GM12878 (cell line): ENCODE measurements around the gene RNF34. TPM values are rescaled to one million over a fixed set of nuclear protein-coding genes. Genes with fewer than 3 reads are reported as not detected.

Experiments used
- ASH2L ChIP-seq: fragments of 300-600, 200-600 bp; sonication (generic); IDR thresholded peaks from 2 replicates; pipeline ENCODE4 v1.6.1; 2017; ENCODE audit warnings: low read depth, mild to moderate bottlenecking, borderline replicate concordance
- EZH2 ChIP-seq: IDR thresholded peaks from 2 replicates; pipeline ENCODE4 v1.6.1; 2012; ENCODE audit warnings: low read depth, mild to moderate bottlenecking, control low read depth, inconsistent platforms, low read length, borderline replicate concordance; ENCODE audit not compliant: control insufficient read depth
- LARP7 ChIP-seq: fragments of 450-650 bp; IDR thresholded peaks from 2 replicates; pipeline ENCODE4 v1.6.1; 2017; ENCODE audit warnings: mild to moderate bottlenecking
- POLR2AphosphoS5 ChIP-seq: IDR thresholded peaks from 2 replicates; pipeline ENCODE4 v1.6.1; 2011; ENCODE audit warnings: mild to moderate bottlenecking, low read length, inconsistent platforms
- RB1 ChIP-seq: fragments of 450-650 bp; formaldehyde crosslinking; IDR thresholded peaks from 2 replicates; pipeline ENCODE4 v1.6.1; 2017; ENCODE audit warnings: mild to moderate bottlenecking, borderline replicate concordance
- RUNX3 ChIP-seq: IDR thresholded peaks from 2 replicates; pipeline ENCODE4 v1.6.1; 2012; ENCODE audit warnings: low read length, inconsistent platforms
- SMARCA5 ChIP-seq: fragments of 450-650 bp; IDR thresholded peaks from 2 replicates; pipeline ENCODE4 v1.6.1; 2017; ENCODE audit warnings: mild to moderate bottlenecking
- STAT1 ChIP-seq: fragments of 450-650 bp; conservative IDR thresholded peaks from 2 replicates; pipeline ENCODE4 v1.6.1; 2014; ENCODE audit warnings: antibody characterized with exemption, mild to moderate bottlenecking
- SUZ12 ChIP-seq: fragments of 200-600 bp; sonication (generic); IDR thresholded peaks from one replicate; pipeline ENCODE4 v1.6.1; 2018; ENCODE audit warnings: antibody characterized with exemption, mild to moderate bottlenecking; ENCODE audit not compliant: unreplicated experiment
- YBX1 ChIP-seq: fragments of 450-650 bp; IDR thresholded peaks from 2 replicates; pipeline ENCODE4 v1.6.1; 2016; ENCODE audit warnings: antibody characterized with exemption
- ZNF24 ChIP-seq: fragments of 450-650 bp; IDR thresholded peaks from 2 replicates; pipeline ENCODE4 v1.6.1; 2017; ENCODE audit warnings: antibody characterized with exemption, mild to moderate bottlenecking
- polyA plus RNA-seq, 11 experiments: library from polyadenylated mRNA; depleted of rRNA in 4 of 11; unstranded in 6 of 11; stranded (reverse) in 5 of 11; fragments of >200 nt; fragmentation: Nextera tagmentation in 4 of 11; fragmentation: Illumina TruSeq in 1 of 11; extraction: Ambion mirVana in 4 of 11; extraction: Trizol in 1 of 11; gene quantifications; 1 replicate in 1 of 11; 2 replicates in 10 of 11; pipeline versions ENCODE4 v1.2.1 to v1.2.3, GENCODE V29; 2011 to 2016; ENCODE audit warnings: inconsistent platforms in 2 of 11, missing spikeins in 2 of 11, low read depth in 1 of 11
- total RNA-seq, 4 experiments: library from RNA; depleted of rRNA in 3 of 4; stranded (reverse); fragments of >200 nt in 3 of 4; fragmentation: Illumina TruSeq in 1 of 4; extraction: Trizol in 1 of 4; gene quantifications; 2 replicates each; pipeline versions ENCODE4 v1.2.1 to v1.2.3, GENCODE V29; 2013 to 2021
- TF ChIP-seq, protein P1 (sequence below): fragments of 450-650 bp; formaldehyde crosslinking; IDR thresholded peaks from 2 replicates; pipeline ENCODE4 v1.4.0; 2022; ENCODE audit warnings: mild to moderate bottlenecking, moderate library complexity
- TF ChIP-seq, protein P2 (sequence below): IDR thresholded peaks from 2 replicates; pipeline ENCODE4 v1.6.1; 2012; ENCODE audit warnings: low read depth, low read length, improper control_type of control experiment

The RNF34 gene
- total and polyA plus RNA-seq, 10 of the 15 experiments (the other 5 are each of a cell fraction or from before 2014, with no cell fraction given), result 63.6 to 199 (median 115) TPM

DNA sequence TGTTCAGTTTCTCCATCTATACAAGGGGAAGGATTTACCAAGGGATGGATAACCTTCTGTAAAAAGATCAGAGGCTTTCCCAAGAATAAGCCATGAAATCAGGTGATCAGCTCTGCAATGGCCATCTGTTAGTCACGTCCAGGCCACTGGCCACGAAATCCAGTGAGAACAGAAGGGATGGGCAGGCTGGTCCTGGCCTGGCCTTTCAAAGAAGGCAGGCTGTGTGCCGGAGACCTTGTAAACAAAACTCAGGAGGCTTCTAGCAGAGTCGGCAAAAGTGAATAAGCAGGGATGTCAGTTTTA, 68.5 kb downstream of the RNF34 start (continued):
- TF ChIP-seq, protein P1, sequence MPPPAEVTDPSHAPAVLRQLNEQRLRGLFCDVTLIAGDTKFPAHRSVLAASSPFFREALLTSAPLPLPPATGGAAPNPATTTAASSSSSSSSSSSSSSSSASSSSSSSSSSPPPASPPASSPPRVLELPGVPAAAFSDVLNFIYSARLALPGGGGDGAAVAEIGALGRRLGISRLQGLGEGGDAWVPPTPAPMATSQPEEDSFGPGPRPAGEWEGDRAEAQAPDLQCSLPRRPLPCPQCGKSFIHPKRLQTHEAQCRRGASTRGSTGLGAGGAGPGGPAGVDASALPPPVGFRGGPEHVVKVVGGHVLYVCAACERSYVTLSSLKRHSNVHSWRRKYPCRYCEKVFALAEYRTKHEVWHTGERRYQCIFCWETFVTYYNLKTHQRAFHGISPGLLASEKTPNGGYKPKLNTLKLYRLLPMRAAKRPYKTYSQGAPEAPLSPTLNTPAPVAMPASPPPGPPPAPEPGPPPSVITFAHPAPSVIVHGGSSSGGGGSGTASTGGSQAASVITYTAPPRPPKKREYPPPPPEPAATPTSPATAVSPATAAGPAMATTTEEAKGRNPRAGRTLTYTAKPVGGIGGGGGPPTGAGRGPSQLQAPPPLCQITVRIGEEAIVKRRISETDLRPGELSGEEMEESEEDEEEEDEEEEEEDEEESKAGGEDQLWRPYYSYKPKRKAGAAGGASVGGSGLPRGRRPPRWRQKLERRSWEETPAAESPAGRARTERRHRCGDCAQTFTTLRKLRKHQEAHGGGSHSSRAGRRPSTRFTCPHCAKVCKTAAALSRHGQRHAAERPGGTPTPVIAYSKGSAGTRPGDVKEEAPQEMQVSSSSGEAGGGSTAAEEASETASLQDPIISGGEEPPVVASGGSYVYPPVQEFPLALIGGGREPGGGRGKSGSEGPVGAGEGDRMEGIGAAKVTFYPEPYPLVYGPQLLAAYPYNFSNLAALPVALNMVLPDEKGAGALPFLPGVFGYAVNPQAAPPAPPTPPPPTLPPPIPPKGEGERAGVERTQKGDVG (CRISPR knock-in tag), result no peak
- no peak for TF ChIP-seq SMARCA5
- TF ChIP-seq, protein P2, sequence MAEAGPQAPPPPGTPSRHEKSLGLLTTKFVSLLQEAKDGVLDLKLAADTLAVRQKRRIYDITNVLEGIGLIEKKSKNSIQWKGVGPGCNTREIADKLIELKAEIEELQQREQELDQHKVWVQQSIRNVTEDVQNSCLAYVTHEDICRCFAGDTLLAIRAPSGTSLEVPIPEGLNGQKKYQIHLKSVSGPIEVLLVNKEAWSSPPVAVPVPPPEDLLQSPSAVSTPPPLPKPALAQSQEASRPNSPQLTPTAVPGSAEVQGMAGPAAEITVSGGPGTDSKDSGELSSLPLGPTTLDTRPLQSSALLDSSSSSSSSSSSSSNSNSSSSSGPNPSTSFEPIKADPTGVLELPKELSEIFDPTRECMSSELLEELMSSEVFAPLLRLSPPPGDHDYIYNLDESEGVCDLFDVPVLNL, result no peak
- no peak for TF ChIP-seq RB1
- TF ChIP-seq LARP7, result no peak
- TF ChIP-seq EZH2, result no peak
- no peak for TF ChIP-seq ASH2L
- TF ChIP-seq POLR2AphosphoS5, result no peak
- TF ChIP-seq SUZ12, result no peak
- TF ChIP-seq STAT1, result no peak
- TF ChIP-seq YBX1, result no peak
- no peak for TF ChIP-seq ZNF24
- no peak for TF ChIP-seq RUNX3
